PC-9 (cell line): Measurements from ENCODE around the gene TFAP2A. TPM values are rescaled to one million over a fixed set of nuclear protein-coding genes. Genes with fewer than 3 reads are reported as not detected.

Experiments used
- BruUV-seq: library from RNA; stranded (reverse); fragments of 400-500 nt; replicated peaks from 2 replicates; lab custom pipeline; 2021; lab: Mats Ljungman, UMichigan
- CTCF ChIA-PET: fragments of 300-600 bp; sonication (Branson Sonifier 250); formaldehyde crosslinking; loops from one replicate; lab custom pipeline; 2022; ENCODE audit warnings: antibody characterized with exemption; lab: Charles Lee
- POLR2A ChIA-PET: fragments of 300-600 bp; sonication (Branson Sonifier 250); formaldehyde crosslinking; loops from one replicate; lab custom pipeline; 2022; ENCODE audit warnings: antibody characterized with exemption; ENCODE audit not compliant: unreplicated experiment; lab: Charles Lee
- DNase-seq, 2 experiments: peaks; one replicate each; pipeline versions ENCODE4 v3.0.0 to v3.0.0-alpha.2; 2015 to 2022; ENCODE audit warnings: mixed read lengths in 1 of 2
- H2AFZ ChIP-seq: fragments of 200-600 bp; sonication (generic); 2 replicates; pipeline ENCODE4 v1.8.1; 2017; ENCODE audit warnings: antibody characterized with exemption
- H3F3A ChIP-seq: fragments of 200-600 bp; sonication (generic); 2 replicates; pipeline ENCODE4 v1.8.1; 2017; ENCODE audit warnings: antibody characterized with exemption, mild to moderate bottlenecking, low read depth; ENCODE audit not compliant: insufficient read depth
- H3K27ac ChIP-seq: fragments of 200-600 bp; sonication (generic); 2 replicates; pipeline ENCODE4 v1.6.1; 2016; ENCODE audit warnings: mixed run types
- H3K27me3 ChIP-seq: fragments of 200-600 bp; sonication (generic); 2 replicates; pipeline ENCODE4 v1.6.1; 2016; ENCODE audit warnings: low read depth, mixed run types; ENCODE audit not compliant: insufficient read depth
- H3K36me3 ChIP-seq: fragments of 200-600 bp; sonication (generic); 2 replicates; pipeline ENCODE4 v1.6.1; 2016; ENCODE audit warnings: low read depth, mixed run types
- H3K4me1 ChIP-seq: fragments of 200-600 bp; sonication (generic); replicated peaks from 2 replicates; pipeline ENCODE4 v1.6.1; 2016; ENCODE audit warnings: mixed run types; ENCODE audit not compliant: insufficient read depth
- H3K4me2 ChIP-seq: fragments of 200-600 bp; sonication (generic); 2 replicates; pipeline ENCODE4 v1.6.1; 2017; ENCODE audit warnings: mixed run types
- H3K4me3 ChIP-seq: fragments of 200-600 bp; sonication (generic); 2 replicates; pipeline ENCODE4 v1.6.1; 2016; ENCODE audit warnings: mixed run types
- H3K79me2 ChIP-seq: fragments of 200-600 bp; sonication (generic); 2 replicates; pipeline ENCODE4 v1.6.1; 2017; ENCODE audit warnings: low read depth, mixed run types
- H3K9me2 ChIP-seq: fragments of 200-600 bp; sonication (generic); 2 replicates; pipeline ENCODE4 v1.8.1; 2017; ENCODE audit warnings: mild to moderate bottlenecking; ENCODE audit not compliant: insufficient read depth
- H3K9me3 ChIP-seq: fragments of 200-600 bp; sonication (generic); 2 replicates; pipeline ENCODE4 v1.8.1; 2016; ENCODE audit warnings: low read depth; ENCODE audit not compliant: insufficient read depth
- H4K20me1 ChIP-seq: fragments of 200-600 bp; sonication (generic); 2 replicates; pipeline ENCODE4 v1.8.1; 2017; ENCODE audit not compliant: insufficient read depth
- CTCF ChIP-seq: fragments of 200-600 bp; sonication (generic); conservative IDR thresholded peaks from 2 replicates; pipeline ENCODE4 v1.6.1; 2017; ENCODE audit warnings: mixed run types, antibody characterized with exemption, mild to moderate bottlenecking, moderate library complexity
- EZH2 ChIP-seq: fragments of 200-600 bp; sonication (generic); IDR thresholded peaks from 2 replicates; pipeline ENCODE4 v1.8.0; 2017; ENCODE audit warnings: antibody characterized with exemption, low read depth
- intact Hi-C: fragments of 100-400 bp; cut with micrococcal nuclease; formaldehyde crosslinking; loops from one replicate; pipeline ENCODE4 v1.10.0; 2022; ENCODE audit not compliant: unreplicated experiment
- total RNA-seq: library from RNA; stranded (reverse); gene quantifications from 2 replicates; pipeline ENCODE4 v1.2.3, GENCODE V29; 2021

The TFAP2A gene
- total RNA-seq, 1 experiment from 2014 or later = 43.8 TPM

DNA sequence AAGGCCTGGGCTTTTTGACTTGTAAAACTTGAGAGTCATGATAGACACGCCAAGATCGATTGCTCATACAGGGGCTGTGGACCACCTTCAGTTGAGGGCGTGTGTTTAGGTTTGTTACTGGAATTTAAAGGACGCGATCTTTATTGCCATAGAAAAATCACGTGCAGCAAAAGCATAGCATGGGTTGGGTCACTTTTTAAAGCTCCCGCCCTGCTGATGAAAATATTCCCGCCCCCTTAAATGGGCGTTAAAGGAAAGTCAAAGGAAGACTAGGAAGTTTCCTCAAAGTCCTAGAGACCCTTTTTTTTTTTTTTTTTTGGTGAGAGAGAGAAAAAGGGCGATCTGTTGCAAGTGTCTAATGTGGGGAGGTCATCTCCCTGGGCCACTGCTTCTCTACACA lies 23.1 kb downstream of the TFAP2A start:
- intact Hi-C loops = no loop called here
- DNase-seq = no peak
- Histone ChIP-seq H3K4me1 (no peaks in the 10 kb centered on the region), H3K79me2 (no peaks in the 10 kb centered on the region), H3K27ac (no peak overlapping the region), H3K36me3 (no peaks in the 10 kb centered on the region), H3K27me3 (no peaks in the 10 kb centered on the region), H4K20me1 (no peaks in the 10 kb centered on the region), H3K4me2 (no peak overlapping the region), H3K4me3 (no peak overlapping the region), H2AFZ (no peak overlapping the region), H3K9me2 (no peaks in the 10 kb centered on the region), H3F3A (no peaks in the 10 kb centered on the region), H3K9me3 (no peaks in the 10 kb centered on the region)
- ChIA-PET POLR2A (no interaction called here), CTCF (no interaction called here)
- no TSS peak for BruUV-seq
- TF ChIP-seq CTCF (no peak), EZH2 (no peak)

DNA sequence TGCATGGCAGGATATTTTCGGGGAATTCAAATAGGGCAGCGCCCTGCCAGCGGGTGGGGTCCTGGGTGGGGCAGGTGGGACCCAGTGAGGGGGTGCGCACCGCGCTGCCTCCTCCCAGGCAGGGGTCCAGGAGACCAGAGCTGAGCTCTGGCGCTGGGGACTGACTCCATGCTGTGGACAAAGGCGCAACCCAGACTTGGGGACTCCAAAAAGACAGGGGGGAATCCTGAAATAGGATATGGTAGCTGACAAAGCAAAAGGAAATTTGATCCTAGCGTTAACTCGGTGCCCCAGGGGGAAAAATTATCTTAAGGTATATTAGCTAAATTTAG lies 23.6 kb downstream of the TFAP2A start:
- Histone ChIP-seq H3K36me3 (no peaks in the 10 kb centered on the region), H3K4me3 (no peak overlapping the region), H3K79me2 (no peaks in the 10 kb centered on the region), H3K9me2 (no peaks in the 10 kb centered on the region), H3K9me3 (no peaks in the 10 kb centered on the region), H3K27ac (no peak overlapping the region), H3K27me3 (no peaks in the 10 kb centered on the region), H4K20me1 (no peaks in the 10 kb centered on the region), H3F3A (no peaks in the 10 kb centered on the region), H3K4me1 (no peaks in the 10 kb centered on the region), H2AFZ (no peak overlapping the region), H3K4me2 (no peak overlapping the region)
- TF ChIP-seq CTCF (no peak), EZH2 (no peak)
- POLR2A ChIA-PET = no interaction called here
- DNase-seq = no peak
- BruUV-seq = no TSS peak
- intact Hi-C loops = no loop called here
- CTCF ChIA-PET = no interaction called here

DNA sequence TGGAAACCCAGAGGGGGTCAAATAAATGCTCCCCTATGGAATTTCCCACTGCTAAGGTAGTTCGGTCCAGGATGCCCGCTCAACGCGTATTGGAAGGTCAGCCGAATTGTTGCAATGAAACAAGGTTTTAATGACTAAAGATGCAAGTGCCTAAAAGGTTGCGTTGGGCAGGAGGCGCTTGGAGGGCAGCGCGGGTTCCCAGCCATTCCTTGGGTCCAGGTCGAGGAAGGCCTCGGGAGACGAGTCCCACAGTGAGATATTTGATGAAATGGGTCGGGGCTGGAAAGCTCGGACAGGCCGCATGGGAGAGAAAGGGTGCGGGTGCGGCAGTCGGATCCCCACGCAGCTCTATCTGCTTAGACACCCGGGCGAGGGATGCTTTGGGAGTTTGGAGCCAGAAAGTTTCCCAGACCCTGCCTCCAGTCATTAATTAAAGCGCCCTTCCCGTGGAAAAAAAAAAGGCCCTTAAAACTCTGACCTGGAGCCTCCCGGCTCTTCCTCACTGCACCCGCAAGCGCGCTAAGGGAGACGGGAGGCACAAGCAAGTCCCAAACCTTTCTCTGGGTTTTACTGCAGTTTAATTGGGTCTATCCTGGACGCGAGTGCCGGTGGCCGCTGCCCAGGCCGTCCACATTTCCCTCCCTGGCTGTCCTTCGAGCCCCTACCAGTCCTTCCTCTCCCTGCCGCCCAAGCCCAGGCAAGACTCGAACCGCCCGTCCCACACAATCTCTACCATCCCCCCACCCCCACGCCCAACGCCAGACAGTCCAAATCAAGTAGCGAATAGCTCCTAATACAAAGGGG lies 24.2 kb downstream of the TFAP2A start:
- no TSS peak for BruUV-seq
- Histone ChIP-seq H3K4me3 (no peak overlapping the region), H3K27me3 (no peaks in the 10 kb centered on the region), H3K36me3 (no peaks in the 10 kb centered on the region), H3K9me3 (no peaks in the 10 kb centered on the region), H4K20me1 (no peaks in the 10 kb centered on the region), H3K9me2 (no peaks in the 10 kb centered on the region), H3K4me2 (no peak overlapping the region), H3K4me1 (no peaks in the 10 kb centered on the region), H3K27ac (no peak overlapping the region), H3K79me2 (no peaks in the 10 kb centered on the region), H2AFZ (no peak overlapping the region), H3F3A (no peaks in the 10 kb centered on the region)
- POLR2A ChIA-PET = no interaction called here
- intact Hi-C loops = no loop called here
- CTCF ChIA-PET = no interaction called here
- TF ChIP-seq EZH2 (no peak), CTCF (no peak)
- DNase-seq = no peak
